Measurements from ENCODE around the gene CHST5. TPM values are rescaled to one million over a fixed set of nuclear protein-coding genes. Genes with fewer than 3 reads are reported as not detected.

Gene CHST5
- total and polyA plus RNA-seq, 2 experiments from 2014 or later = not detected

DNA sequence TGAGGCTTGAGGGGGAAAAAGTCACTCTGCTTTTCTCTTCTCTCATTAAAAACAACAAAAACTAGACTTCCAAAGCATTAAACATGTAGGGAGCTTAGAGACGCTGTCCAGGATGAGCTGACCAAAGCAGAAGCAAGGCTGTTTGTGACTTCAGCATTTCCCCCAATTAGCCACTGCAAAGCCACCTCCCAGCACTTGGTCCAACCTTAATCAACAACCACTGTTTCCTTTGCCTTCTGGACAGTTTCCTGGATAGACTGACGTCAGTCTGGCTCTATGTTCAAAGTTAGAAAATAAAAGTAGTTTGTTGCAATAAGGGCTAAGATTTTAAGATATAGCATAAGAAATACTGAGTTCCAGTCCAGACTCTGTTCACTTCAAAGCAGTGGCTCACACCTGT is 17.0 kb upstream of the CHST5 start (continued):
- no peak for TF ChIP-seq REST (IDR thresholded peaks at IDR 0.05; ENCODE audit: unreplicated experiment)
- TF ChIP-seq NANOG (IDR thresholded peaks at IDR 0.05; ENCODE audit: borderline replicate concordance) = no peak
- TF ChIP-seq POLR2AphosphoS5 (IDR thresholded peaks at IDR 0.05; ENCODE audit: low read depth) = no peak
- no peak for TF ChIP-seq JUNB (IDR thresholded peaks at IDR 0.05; ENCODE audit: unreplicated experiment)
- no peak for TF ChIP-seq STAT1 (IDR thresholded peaks at IDR 0.05; ENCODE audit: unreplicated experiment)
- TF ChIP-seq EZH2 (IDR thresholded peaks at IDR 0.05; ENCODE audit: low read depth, unreplicated experiment) = no peak

GRCh38 chr16:75550211-75550662 is 14.3 kb upstream of the CHST5 start:
- Histone ChIP-seq H3K27ac (ENCODE audit: low read depth) (no peak overlapping the region; the same call in 1 of the 2 replicates), H3K4me1 (ENCODE audit: insufficient read depth) (peaks cover 4% of the 10 kb centered on the region; the same call in 1 of the 2 replicates), H3K27me3 (ENCODE audit: insufficient read depth) (no peaks in the 10 kb centered on the region), H3K4me3 (no peak overlapping the region), H4K20me1 (replicated peaks; ENCODE audit: insufficient read depth) (no peaks in the 10 kb centered on the region), H3K36me3 (ENCODE audit: insufficient read depth) (no peaks in the 10 kb centered on the region), H3K4me2 (no peak overlapping the region), H3K9me2 (ENCODE audit: insufficient read depth) (no peaks in the 10 kb centered on the region), H3K79me2 (replicated peaks; ENCODE audit: insufficient read depth) (no peaks in the 10 kb centered on the region; the same call in 1 of the 2 replicates), H2AFZ (no peak overlapping the region), H3F3A (replicated peaks; ENCODE audit: low read depth) (no peaks in the 10 kb centered on the region)
- DNase-seq (ENCODE audit: low spot score) (peak; percentile 89), ATAC-seq (peak; percentile 82)
- H3K27me3 Mint-ChIP-seq (ENCODE audit: insufficient read depth, low read depth, poor library complexity) = peaks cover 5% of the 10 kb centered on the region
- peaks cover 7% of the 10 kb centered on the region; the same call in 2 of the 3 replicates for H3K4me1 Mint-ChIP-seq
- no peaks in the 10 kb centered on the region for H3K9me3 Mint-ChIP-seq
- peak overlapping the region; percentile 56 for H3K27ac Mint-ChIP-seq
- no peaks in the 10 kb centered on the region for H3K36me3 Mint-ChIP-seq (ENCODE audit: low read depth)
- H3K4me3 Mint-ChIP-seq = no peak overlapping the region
- TF ChIP-seq ZNF114 (CRISPR knock-in tag; IDR thresholded peaks at IDR 0.05) (no peak), EZH2 (IDR thresholded peaks at IDR 0.05; ENCODE audit: low read depth, unreplicated experiment) (no peak), ZNF331 (CRISPR knock-in tag; IDR thresholded peaks at IDR 0.05; ENCODE audit: low read depth) (no peak), NANOG (IDR thresholded peaks at IDR 0.05; ENCODE audit: borderline replicate concordance) (no peak), REST (IDR thresholded peaks at IDR 0.05; ENCODE audit: unreplicated experiment) (no peak)
- TF ChIP-seq, protein P1, sequence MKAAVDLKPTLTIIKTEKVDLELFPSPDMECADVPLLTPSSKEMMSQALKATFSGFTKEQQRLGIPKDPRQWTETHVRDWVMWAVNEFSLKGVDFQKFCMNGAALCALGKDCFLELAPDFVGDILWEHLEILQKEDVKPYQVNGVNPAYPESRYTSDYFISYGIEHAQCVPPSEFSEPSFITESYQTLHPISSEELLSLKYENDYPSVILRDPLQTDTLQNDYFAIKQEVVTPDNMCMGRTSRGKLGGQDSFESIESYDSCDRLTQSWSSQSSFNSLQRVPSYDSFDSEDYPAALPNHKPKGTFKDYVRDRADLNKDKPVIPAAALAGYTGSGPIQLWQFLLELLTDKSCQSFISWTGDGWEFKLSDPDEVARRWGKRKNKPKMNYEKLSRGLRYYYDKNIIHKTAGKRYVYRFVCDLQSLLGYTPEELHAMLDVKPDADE (IDR thresholded peaks at IDR 0.05) = 0 out of 2 replicates have a peak, but pooled peaks have one; percentile 38
- TF ChIP-seq, protein P2, sequence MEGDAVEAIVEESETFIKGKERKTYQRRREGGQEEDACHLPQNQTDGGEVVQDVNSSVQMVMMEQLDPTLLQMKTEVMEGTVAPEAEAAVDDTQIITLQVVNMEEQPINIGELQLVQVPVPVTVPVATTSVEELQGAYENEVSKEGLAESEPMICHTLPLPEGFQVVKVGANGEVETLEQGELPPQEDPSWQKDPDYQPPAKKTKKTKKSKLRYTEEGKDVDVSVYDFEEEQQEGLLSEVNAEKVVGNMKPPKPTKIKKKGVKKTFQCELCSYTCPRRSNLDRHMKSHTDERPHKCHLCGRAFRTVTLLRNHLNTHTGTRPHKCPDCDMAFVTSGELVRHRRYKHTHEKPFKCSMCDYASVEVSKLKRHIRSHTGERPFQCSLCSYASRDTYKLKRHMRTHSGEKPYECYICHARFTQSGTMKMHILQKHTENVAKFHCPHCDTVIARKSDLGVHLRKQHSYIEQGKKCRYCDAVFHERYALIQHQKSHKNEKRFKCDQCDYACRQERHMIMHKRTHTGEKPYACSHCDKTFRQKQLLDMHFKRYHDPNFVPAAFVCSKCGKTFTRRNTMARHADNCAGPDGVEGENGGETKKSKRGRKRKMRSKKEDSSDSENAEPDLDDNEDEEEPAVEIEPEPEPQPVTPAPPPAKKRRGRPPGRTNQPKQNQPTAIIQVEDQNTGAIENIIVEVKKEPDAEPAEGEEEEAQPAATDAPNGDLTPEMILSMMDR (conservative IDR thresholded peaks at IDR 0.05; ENCODE audit: low read depth in 2 of 2) = peak; percentile 74 to 93

All from GM23338 (cell line).